Lower leg skin (tissue), 4 donors: ENCODE data around the gene CCS. TPM values are rescaled to one million over a fixed set of nuclear protein-coding genes. Genes with fewer than 3 reads are reported as not detected.

Source experiments
- DNase-seq, 2 donors: peaks; one replicate each; pipeline ENCODE4 v3.0.0-alpha.2; 2019; ENCODE audit warnings: low spot score in 2 of 2
- H3K4me3 ChIP-seq: fragments of 200-600 bp; sonication (generic); 2 replicates; pipeline ENCODE4 v1.5.1; 2017; ENCODE audit warnings: mild to moderate bottlenecking, low read depth; ENCODE audit not compliant: poor library complexity, severe bottlenecking
- CTCF ChIP-seq, 3 donors: fragments of 450-650 bp; IDR thresholded peaks; one replicate each; pipeline ENCODE4 v1.5.1; 2016; ENCODE audit warnings: antibody characterized with exemption in 3 of 3, mild to moderate bottlenecking in 3 of 3, moderate library complexity in 2 of 3
- POLR2A ChIP-seq, 2 donors: fragments of 450-650 bp; IDR thresholded peaks; one replicate each; pipeline ENCODE4 v1.6.1; 2016 to 2017; ENCODE audit warnings: antibody characterized with exemption in 2 of 2, mild to moderate bottlenecking in 1 of 2, moderate library complexity in 1 of 2
- WGBS, 2 donors: methylation state at CpG; one replicate each; pipeline ENCODE4 v1.1.5; 2018; 5-methylcytosine and 5-hydroxymethylcytosine counted together
- intact Hi-C: fragments of 100-400 bp; cut with DNase I; formaldehyde crosslinking; loops from one replicate; pipeline ENCODE4 v1.15.0; 2023; ENCODE audit warnings: low total_unique reads
- total RNA-seq, 4 donors: library from RNA; depleted of rRNA; stranded (reverse); fragments of >200 nt; gene quantifications; one replicate each; pipeline ENCODE4 v1.1.0, GENCODE V29; 2016

CCS gene
- total RNA-seq, 4 donors from 2014 or later: 13.7 to 24.2 (median 15.2) TPM

- 78 to 90% methylated on average over 4 of the region's 4 CpGs for WGBS, 2 donors
- DNase-seq: no peak
- H3K4me3 ChIP-seq: no peak overlapping the region
- no peak for TF ChIP-seq CTCF (IDR thresholded peaks at IDR 0.05)
- TF ChIP-seq POLR2A (IDR thresholded peaks at IDR 0.05): no peak
- intact Hi-C loops: no loop called here
These were observed 42.1 kb upstream of the CCS start for GRCh38 chr11:66550887-66551286.

DNA sequence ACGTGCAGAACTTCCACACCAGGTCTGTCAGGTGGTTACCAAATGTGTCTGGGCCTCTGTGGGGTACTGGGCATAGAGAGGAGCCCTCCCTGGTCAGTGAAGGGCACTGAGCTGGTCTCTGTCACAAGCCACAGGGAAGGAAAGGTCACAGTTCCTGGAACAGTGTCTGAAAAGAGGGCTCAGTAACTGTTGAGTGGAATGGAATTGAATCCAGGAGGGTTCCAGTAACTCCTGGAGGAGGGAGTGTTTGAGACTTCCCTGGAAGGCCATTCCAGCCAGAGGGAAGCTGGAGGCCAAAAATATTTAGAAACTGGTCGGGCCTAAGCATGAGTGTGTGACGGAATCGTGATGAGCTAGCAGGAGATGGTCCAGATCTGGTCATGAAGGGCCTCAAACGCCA, 38.4 kb upstream of the CCS start:
- 68 to 83% methylated on average over 5 of the region's 5 CpGs for WGBS, 2 donors

GRCh38 chr11:66555416-66555815, 37.6 kb upstream of the CCS start:
- no peak overlapping the region for H3K4me3 ChIP-seq
- no peak for TF ChIP-seq CTCF (IDR thresholded peaks at IDR 0.05)
- WGBS, 2 donors: 64 to 71% methylated on average over 3 of the region's 3 CpGs
- DNase-seq: no peak
- intact Hi-C loops: no loop called here

More for the DNA sequence above, 38.4 kb upstream of the CCS start:
- no peak for DNase-seq
- intact Hi-C loops: no loop called here
- TF ChIP-seq CTCF (IDR thresholded peaks at IDR 0.05) (no peak), POLR2A (IDR thresholded peaks at IDR 0.05) (no peak)
- H3K4me3 ChIP-seq: no peak overlapping the region

- no peak for TF ChIP-seq CTCF (IDR thresholded peaks at IDR 0.05)
- TF ChIP-seq POLR2A (IDR thresholded peaks at IDR 0.05): no peak
- 83 to 87% methylated on average over 6 of the region's 7 CpGs for WGBS, 2 donors
- H3K4me3 ChIP-seq: no peak overlapping the region
- DNase-seq: no peak
- intact Hi-C loops: no loop called here
These were observed 36.9 kb upstream of the CCS start for GRCh38 chr11:66556086-66556485.

GRCh38 chr11:66557733-66558326, 35.2 kb upstream of the CCS start:
- DNase-seq: no peak
- no peak overlapping the region for H3K4me3 ChIP-seq
- TF ChIP-seq CTCF (IDR thresholded peaks at IDR 0.05) (no peak), POLR2A (IDR thresholded peaks at IDR 0.05) (no peak)
- intact Hi-C loops: no loop called here
- 89 to 92% methylated on average over 16 to 20 of the region's 24 CpGs for WGBS, 2 donors
